AG04450 (cell line): Measurements from ENCODE around the gene IL12RB2. TPM values are rescaled to one million over a fixed set of nuclear protein-coding genes. Genes with fewer than 3 reads are reported as not detected.

Source experiments
- CTCF ChIA-PET: fragments of 300-600, 350-600 bp; formaldehyde crosslinking; extraction: SDS; loops from one replicate; lab custom pipeline; 2022; ENCODE audit warnings: antibody characterized with exemption, inconsistent platforms; lab: Charles Lee
- POLR2A ChIA-PET: fragments of 350-600 bp; formaldehyde crosslinking; extraction: SDS; loops from one replicate; lab custom pipeline; 2021; ENCODE audit warnings: antibody characterized with exemption, inconsistent platforms; lab: Yijun Ruan, JAX
- DNase-seq: peaks from one replicate; pipeline ENCODE4 v3.0.0-alpha.2; 2011; ENCODE audit warnings: low read depth, low spot score
- H3K27ac ChIP-seq: one replicate; pipeline ENCODE4 v1.5.1; 2012; ENCODE audit warnings: low read depth, low read length, control low read depth
- H3K27me3 ChIP-seq: one replicate; pipeline ENCODE4 v1.6.0; 2012; ENCODE audit warnings: low read length; ENCODE audit not compliant: control insufficient read depth, insufficient read depth
- H3K4me3 ChIP-seq: 2 replicates; pipeline ENCODE4 v1.5.1; 2011; ENCODE audit warnings: mild to moderate bottlenecking, low read depth, low read length, control low read depth
- H3K9me3 ChIP-seq: 2 replicates; pipeline ENCODE4 v1.5.1; 2012; ENCODE audit warnings: low read length; ENCODE audit not compliant: control insufficient read depth, insufficient read depth
- CTCF ChIP-seq: IDR thresholded peaks from 2 replicates; pipeline ENCODE4 v1.5.1; 2011; ENCODE audit warnings: low read depth, low read length, control low read depth, inconsistent platforms
- polyA plus RNA-seq: library from polyadenylated mRNA; depleted of rRNA; stranded (reverse); fragments of >200 nt; gene quantifications from 2 replicates; pipeline ENCODE4 v1.2.3, GENCODE V29; 2011

Gene IL12RB2
- polyA plus RNA-seq, 1 experiment: not detected

GRCh38 chr1:67281244-67281643, 26.4 kb upstream of the IL12RB2 start:
- Histone ChIP-seq H3K4me3 (no peak overlapping the region), H3K27me3 (no peaks in the 10 kb centered on the region), H3K9me3 (no peaks in the 10 kb centered on the region), H3K27ac (no peak overlapping the region)
- DNase-seq: no peak
- POLR2A ChIA-PET: no interaction called here
- no peak for TF ChIP-seq CTCF
- CTCF ChIA-PET: no interaction called here

- TF ChIP-seq CTCF: no peak
- POLR2A ChIA-PET: no interaction called here
- Histone ChIP-seq H3K9me3 (no peaks in the 10 kb centered on the region), H3K27ac (no peak overlapping the region), H3K4me3 (no peak overlapping the region), H3K27me3 (no peaks in the 10 kb centered on the region)
- no peak for DNase-seq
- CTCF ChIA-PET: no interaction called here
Measured at GRCh38 chr1:67285780-67286488, 21.7 kb upstream of the IL12RB2 start.

DNA sequence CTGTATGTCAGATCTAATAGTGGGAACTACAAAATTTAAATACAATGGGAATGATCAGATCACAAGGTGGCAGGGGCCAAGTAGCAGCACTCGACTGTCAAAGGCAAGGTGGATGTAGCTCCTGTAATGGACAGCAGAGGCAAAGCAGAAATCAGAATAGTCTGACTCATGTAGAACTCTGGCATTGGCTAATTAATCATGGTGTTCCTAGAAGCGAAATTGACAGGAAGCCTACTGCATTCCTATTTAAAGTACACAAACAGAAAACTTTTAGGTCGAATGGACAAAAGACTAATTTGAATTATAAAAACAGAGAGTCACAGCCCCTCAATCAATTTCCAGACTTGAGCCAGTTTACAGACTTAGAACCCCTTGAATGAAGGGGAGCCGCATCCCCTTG, 17.4 kb upstream of the IL12RB2 start:
- TF ChIP-seq CTCF: no peak

DNA sequence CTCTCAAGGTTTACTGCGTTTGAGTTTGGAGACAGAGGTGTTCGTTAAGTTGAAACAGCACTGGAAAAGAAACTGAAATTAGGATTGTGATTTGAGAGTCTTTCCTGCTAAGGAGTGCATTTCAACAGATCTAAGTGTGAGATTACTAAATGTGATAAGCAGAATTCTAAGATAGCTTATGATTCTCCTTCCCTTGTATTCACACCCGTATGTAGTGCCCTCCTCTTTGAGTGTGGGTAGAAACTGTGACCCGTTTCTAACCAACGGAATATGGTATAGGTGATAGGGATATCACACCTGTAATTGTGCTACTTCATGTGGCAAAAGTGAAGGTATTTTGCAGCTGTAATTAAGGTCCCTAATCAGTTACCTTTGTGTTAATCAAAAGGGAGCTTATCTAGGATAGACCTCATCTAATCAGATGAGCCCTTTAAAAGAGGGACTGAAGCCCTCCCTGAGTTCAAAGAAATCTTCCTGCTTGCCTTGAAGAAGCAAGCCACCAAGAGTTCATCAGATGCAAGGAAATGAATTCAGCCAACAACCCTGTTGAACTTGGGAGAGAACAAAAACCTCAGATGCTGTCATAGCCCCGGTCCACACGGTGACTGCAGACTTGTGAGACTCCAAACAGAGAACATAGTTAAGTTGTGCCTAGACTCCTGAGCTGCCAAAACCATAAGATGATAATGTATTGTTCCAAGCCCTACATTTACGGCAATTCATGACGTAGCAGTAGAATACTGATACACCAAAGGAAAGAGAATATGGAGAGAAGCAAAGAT, 12.6 kb upstream of the IL12RB2 start:
- ChIA-PET CTCF (no interaction called here), POLR2A (no interaction called here)
- DNase-seq: no peak
- no peaks in the 10 kb centered on the region for H3K9me3 ChIP-seq
- H3K27me3 ChIP-seq: peaks cover 6% of the 10 kb centered on the region
- no peak overlapping the region for H3K27ac ChIP-seq
- no peak overlapping the region for H3K4me3 ChIP-seq
- TF ChIP-seq CTCF: no peak

More for the DNA sequence above, 17.4 kb upstream of the IL12RB2 start:
- H3K9me3 ChIP-seq: no peaks in the 10 kb centered on the region
- no peak overlapping the region for H3K4me3 ChIP-seq
- H3K27me3 ChIP-seq: peaks cover 6% of the 10 kb centered on the region
- no peak overlapping the region for H3K27ac ChIP-seq
- POLR2A ChIA-PET: no interaction called here
- CTCF ChIA-PET: no interaction called here
- DNase-seq: no peak

- H3K27ac ChIP-seq: no peak overlapping the region
- ChIA-PET POLR2A (no interaction called here), CTCF (interaction anchor here (1.4 kb wide), 1 partner anchor 201 kb away, joined by 3 read pairs; no protein-coding TSS in a partner anchor)
- no peak for DNase-seq
- H3K9me3 ChIP-seq: no peaks in the 10 kb centered on the region
- no peak overlapping the region for H3K4me3 ChIP-seq
- TF ChIP-seq CTCF: no peak
- H3K27me3 ChIP-seq: peaks cover 6% of the 10 kb centered on the region
Measured at GRCh38 chr1:67298762-67299161, 8.9 kb upstream of the IL12RB2 start.
